Ureter (tissue), 1 donor: ENCODE data around the gene DPF1. TPM values are rescaled to one million over a fixed set of nuclear protein-coding genes. Genes with fewer than 3 reads are reported as not detected.
"Not testable (repeated sequence)": the region's sequence is repeated elsewhere in the genome, so short reads cannot be mapped to it uniquely, and the experiment has no call there.

Experiments used
- DNase-seq: peaks from one replicate; pipeline ENCODE4 v3.0.0-alpha.2; 2020; ENCODE audit warnings: low spot score
- total RNA-seq: library from RNA; stranded (reverse); gene quantifications from one replicate; pipeline ENCODE4 v1.2.4, GENCODE V29; 2023
- donor health status: DM: yes; HTN: yes; CAD: no.

DPF1 gene
- total RNA-seq, 1 donor from 2014 or later, result not detected

DNA sequence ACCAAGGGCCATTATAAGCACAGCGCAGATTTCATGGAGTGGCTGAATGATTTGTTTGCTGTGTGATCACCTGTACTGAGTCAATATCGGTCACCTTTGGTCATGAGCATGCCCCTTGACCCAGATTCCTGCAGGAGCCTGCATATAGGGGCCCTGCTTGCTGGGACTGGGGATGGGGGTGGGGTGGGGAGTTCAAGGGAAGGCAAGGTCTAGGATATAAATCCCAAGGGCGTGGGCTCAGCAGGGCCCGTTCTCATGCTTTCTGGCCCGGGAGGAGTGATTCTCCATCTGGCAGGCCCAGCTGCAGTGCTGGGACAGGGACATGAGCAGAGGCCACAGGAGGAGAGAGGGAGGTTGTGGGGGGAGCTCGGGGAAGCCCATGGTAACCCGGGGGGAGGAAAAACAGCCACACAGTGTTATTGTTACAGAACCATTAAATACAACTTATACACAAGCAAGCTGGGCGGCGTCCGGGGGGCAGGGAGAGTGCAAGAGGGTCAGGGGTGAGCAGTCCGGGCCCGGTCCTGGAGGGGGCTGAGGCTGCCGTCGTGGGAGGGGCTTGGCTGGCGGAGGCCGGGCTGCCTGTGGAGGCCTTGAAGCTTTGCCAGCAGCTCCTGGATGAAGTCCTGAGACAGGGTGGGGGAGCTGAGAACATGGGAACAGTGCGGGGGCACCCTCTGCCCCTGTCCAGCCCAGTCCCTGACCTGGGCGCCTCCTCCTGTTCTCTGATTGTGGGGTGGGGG is 27.0 kb upstream of the DPF1 start:
- peak; percentile 87 for DNase-seq

GRCh38 chr19:38250428-38250820 is 26.4 kb upstream of the DPF1 start:
- DNase-seq, result no peak

- DNase-seq, result no peak
Observed at GRCh38 chr19:38248421-38248820, 24.4 kb upstream of the DPF1 start.

- no peak for DNase-seq
Observed at GRCh38 chr19:38247734-38248268, 23.8 kb upstream of the DPF1 start.

DNA sequence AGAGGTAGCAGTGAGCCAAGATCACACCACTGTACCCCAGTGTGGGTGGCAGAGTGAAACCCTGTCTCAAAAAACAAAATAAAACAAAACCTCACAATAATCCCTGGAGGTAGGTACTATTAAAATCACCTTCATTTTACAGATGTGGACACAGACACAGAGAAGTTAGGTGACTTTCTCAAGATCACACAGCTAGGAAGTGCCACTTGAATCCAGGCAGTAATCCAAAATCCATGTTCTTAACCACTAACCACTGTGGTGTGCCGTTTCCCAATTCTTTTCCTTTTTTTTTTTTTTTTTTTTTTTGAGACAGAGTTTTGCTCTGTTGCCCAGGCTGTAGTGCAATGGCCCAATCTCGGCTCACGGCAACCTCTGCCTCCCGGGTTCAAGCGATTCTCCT is 23.1 kb upstream of the DPF1 start:
- no peak for DNase-seq

- DNase-seq, result no peak
Observed at GRCh38 chr19:38245826-38246498, 21.9 kb upstream of the DPF1 start.

- DNase-seq, result no peak
Observed at GRCh38 chr19:38243279-38243673, 19.3 kb upstream of the DPF1 start.

DNA sequence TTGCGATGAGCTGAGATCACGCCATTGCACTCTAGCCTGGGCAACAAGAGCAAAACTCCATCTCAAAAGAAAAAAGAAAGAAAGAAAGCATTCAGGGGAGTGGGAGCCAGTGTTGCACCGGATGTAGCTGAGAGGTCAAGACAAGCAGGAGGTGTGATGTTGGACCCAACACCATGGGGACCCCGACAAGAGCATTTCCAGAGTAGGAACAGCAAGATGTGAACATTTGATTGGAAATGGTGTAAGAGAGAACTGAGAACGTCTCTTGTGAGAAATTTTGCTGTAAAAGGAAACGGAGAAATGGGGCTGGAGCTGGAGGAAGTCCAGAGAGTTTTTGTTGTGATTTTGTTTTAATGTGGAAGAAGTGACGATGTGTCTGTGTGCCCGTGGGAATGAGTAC is 15.8 kb upstream of the DPF1 start:
- no peak for DNase-seq

- DNase-seq, result no peak
Observed at GRCh38 chr19:38234615-38235014, 10.6 kb upstream of the DPF1 start.

GRCh38 chr19:38233740-38234251 is 9.8 kb upstream of the DPF1 start:
- peak; percentile 79 for DNase-seq

DNA sequence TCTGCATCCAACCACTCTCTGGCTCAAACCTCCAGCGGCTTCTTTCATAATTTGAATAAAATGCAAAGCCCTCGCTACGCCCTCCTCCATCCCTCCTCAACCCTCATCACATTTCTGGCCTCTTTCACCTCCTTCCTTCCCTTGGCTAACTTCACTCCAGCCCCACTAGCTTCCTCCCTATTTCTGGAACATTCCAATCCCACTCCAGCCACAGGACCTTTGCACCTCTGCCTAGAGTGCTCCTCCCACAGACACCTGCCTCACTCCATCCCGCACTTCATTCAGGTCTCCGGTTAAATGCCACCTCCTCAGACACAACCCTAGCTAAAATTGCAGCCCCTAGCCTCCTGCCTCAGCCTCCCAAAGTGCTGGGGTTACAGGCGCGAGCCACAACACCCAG is 7.9 kb upstream of the DPF1 start:
- no peak for DNase-seq

DNA sequence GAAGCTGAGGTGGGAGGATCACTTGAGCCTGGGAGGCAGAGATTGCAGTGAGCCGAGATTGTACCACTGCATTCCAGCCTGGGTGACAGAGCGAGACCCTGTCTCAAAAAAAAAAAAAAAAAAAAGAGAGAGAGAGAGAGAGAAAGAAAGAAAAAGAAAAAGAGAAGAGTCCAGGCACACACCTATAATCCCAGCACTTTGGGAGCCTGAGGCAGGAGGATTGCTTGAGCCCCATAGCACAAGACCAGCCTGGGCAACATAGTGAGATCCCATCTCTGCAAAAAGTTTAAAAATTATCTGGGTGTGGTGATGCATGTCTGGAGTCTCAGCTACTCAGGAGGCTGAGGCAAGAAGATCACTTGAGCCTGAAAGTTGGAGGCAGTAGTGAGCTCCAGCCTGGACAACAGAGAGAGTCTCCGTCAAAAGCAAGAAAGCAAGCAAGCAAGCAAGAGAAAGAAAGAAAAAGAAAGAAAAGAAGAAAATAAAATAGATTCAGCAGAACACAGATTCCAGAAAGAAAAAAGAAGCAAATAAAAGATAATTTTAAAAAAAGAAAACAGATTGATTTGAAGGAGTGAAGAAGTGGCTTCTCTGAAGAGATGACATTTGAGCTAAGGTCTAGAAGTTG is 6.6 kb upstream of the DPF1 start:
- not testable (repeated sequence) for DNase-seq

GRCh38 chr19:38229585-38230073 is 5.6 kb upstream of the DPF1 start:
- DNase-seq, result no peak

- no peak for DNase-seq
Observed at GRCh38 chr19:38228491-38229439, 4.7 kb upstream of the DPF1 start.

- DNase-seq, result no peak
Observed at GRCh38 chr19:38228005-38228377, 4.0 kb upstream of the DPF1 start.

DNA sequence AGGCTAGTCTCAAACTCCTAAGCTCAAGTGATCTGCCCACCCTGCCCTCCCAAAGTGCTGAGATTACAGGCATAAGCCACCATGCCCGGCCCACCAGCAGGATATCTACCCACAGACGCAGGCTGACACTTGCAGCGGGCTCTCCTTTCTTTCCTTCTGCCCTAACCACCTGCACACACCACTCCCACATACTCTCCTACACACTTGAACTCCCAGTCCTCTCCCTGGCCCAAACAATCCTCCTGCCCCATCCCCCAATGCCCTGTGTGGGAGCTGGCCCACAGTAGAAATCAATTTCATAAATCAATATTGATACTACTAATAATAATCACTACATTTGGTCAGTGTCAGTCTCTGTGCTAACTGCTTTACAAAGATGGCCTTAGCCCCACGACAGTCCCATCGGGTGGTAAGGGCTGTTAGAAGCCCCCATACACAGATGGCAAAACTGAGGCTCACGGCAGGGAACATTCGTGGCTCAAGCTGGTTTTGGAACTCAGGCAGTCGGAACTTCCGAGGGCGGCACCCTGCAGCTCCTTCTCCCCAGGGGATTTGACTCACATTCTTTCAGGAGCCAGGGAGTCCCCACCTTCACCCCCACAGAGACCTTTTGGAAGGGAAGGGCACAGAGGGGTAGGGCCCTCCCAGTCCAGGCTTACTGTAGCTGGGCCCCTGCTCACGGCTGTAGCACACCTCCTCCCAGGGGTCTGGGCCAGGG is 3.4 kb upstream of the DPF1 start:
- DNase-seq, result no peak

DNA sequence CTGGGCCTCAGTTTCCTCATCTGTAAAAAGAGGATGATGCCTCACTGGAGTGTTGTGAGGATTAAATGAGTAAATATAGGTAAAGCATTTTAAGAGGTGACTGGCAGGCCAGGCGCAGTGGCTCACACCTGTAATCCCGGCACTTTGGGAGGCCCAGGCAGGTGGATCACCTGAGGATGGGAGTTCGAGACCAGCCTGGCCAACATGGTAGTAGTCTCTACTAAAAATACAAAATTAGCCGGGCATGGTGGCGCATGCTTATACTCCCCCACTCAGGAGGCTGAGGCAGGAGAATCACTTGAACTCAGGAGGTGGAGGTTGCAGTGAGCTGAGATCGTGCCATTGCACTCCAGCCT is 819 bp upstream of the DPF1 start:
- not testable (repeated sequence) for DNase-seq

GRCh38 chr19:38223617-38224013 is 407 bp downstream of the DPF1 start:
- no peak for DNase-seq

- DNase-seq, result no peak
Observed at GRCh38 chr19:38223119-38223523, 901 bp downstream of the DPF1 start.

DNA sequence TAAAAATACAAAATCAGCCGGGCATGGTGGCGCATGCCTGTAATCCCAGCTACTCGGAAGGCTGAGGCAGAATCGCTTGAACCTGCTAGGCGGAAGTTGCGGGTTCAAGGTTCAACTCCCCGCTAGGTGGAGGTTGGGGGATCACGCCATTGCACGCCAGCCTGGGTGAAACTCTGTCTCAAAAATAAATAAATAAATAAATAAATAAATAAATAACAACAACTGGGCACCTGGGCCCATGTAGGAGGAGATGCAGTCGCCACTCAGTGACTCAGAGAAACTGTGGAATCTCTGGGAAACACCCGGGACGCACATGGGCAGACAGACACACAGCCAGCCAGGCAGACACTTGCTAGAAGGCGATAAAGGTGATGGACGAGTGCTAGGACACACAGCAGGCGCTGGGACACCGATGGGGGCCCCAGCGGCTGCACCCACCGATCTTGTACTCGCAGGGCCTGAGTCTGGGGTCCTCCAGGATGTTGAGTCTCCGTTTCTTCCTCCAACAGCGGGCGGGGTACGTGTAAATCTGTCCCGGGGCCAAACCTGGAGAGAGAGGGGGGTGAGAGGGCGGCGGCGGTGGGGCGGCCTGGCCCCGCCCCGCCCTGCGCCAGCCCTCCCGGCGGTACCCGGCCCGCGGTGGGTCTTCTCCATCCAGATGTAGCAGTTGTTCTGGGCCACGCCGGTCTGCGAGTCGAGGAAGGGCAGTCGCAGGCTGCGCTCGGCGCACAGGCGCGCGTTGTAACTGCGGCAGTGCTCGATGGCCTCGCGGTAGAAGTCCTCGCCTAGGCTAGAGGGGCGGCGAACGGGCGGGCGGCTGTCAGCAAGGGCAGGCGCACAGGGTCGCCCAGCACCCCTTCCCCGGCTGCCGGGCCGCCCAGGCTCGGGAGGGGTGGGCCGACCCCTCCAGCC is 1.8 kb downstream of the DPF1 start:
- no peak for DNase-seq
